ENCODE measurements around the gene AK9.
A peak's percentile ranks its signal among the peaks of the same experiment; 100 is the strongest.

Gene AK9

DNA sequence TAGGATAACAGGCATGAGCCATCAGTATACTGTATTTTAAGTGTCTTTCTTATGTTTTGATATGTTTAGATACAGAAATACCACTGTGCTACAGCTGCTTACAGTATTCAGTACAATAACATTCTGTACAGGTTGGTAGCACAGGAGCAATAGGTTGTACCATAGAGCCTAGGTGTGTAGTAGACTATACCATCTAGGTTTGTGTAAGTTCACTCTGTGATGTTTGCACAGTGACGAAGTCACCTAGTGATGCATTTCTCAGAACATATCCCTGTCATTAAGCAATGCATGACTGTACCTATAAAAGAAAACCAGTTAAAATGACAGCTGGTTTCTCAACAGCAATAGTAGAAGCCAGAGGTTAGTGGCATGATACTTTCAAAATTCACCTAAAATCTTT lies 204.9 kb downstream of the AK9 start:
- in situ Hi-C loops (cut with MboI; ENCODE audit: low sequenced_read_pairs): no loop called here
- Histone ChIP-seq H3K4me3 (no peak overlapping the region), H3K27me3 (ENCODE audit: low read depth) (no peaks in the 10 kb centered on the region)

DNA sequence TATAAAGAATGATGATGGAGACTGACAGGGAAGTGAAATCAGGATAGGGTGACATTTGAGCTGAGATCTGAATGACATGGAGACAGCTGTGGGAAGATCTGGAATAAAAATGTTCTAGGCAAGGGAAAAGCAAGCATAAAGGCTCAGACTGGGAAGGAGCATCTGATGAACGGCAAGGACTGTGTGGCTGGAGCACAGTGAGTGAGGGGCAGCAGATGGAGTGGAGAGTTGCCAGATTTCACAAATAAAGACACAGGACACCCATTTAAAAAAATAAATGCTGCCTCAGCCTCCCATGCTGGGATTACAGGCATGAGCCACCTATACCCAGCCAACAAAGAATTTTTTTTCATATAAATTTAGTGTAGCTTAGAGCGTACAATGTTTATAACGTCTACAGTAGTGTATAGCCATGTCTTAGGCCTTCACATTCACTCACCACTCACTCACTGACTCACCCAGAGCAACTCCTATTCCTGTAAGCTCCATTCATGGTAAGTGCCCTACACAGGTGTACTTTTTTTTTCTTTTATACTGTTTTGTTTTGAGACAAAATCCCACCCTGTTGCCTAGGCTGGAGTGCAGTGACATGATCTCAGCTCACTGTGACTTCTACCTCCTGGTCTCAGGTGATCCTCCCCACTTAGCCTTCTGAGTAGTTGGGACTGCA lies 205.6 kb downstream of the AK9 start:
- Histone ChIP-seq H3K4me3 (no peak overlapping the region), H3K4me1 (peaks cover 20% of the 10 kb centered on the region), H3K9me3 (no peaks in the 10 kb centered on the region), H3K27me3 (ENCODE audit: low read depth) (no peaks in the 10 kb centered on the region), H3K36me3 (replicated peaks) (peaks cover 21% of the 10 kb centered on the region)
- DNase-seq (ENCODE audit: low spot score in 2 of 2): no peak
- in situ Hi-C loops (cut with MboI; ENCODE audit: low sequenced_read_pairs): no loop called here

More for the DNA sequence above, 204.9 kb downstream of the AK9 start:
- no peak for DNase-seq (ENCODE audit: low spot score in 2 of 2)
- Histone ChIP-seq H3K36me3 (replicated peaks) (peaks cover 14% of the 10 kb centered on the region), H3K4me1 (peaks cover 13% of the 10 kb centered on the region), H3K9me3 (no peaks in the 10 kb centered on the region)

DNA sequence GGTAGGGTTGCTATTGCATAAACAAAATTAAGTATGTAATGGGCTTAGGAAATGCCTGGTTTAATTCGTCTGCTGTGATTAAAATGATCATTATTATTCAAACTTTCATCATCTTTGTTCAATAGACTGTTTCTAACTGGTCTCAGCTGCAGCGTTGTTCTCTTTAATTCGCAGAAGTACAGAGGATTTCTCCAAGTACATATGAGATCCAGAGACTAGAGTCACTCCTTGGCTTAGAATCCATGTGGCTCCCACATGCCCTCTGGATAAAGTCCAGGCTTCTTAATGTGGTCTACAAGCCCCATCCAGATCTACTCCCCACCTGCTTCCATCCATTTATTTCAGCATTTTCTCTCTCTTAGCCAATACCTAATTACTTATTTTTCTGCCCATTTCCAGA lies 206.9 kb downstream of the AK9 start:
- Histone ChIP-seq H3K36me3 (replicated peaks) (peaks cover 31% of the 10 kb centered on the region), H3K4me1 (peaks cover 30% of the 10 kb centered on the region), H3K9me3 (no peaks in the 10 kb centered on the region), H3K27me3 (ENCODE audit: low read depth) (no peaks in the 10 kb centered on the region), H3K4me3 (no peak overlapping the region)
- no peak for DNase-seq (ENCODE audit: low spot score in 2 of 2)
- in situ Hi-C loops (cut with MboI; ENCODE audit: low sequenced_read_pairs): no loop called here

DNA sequence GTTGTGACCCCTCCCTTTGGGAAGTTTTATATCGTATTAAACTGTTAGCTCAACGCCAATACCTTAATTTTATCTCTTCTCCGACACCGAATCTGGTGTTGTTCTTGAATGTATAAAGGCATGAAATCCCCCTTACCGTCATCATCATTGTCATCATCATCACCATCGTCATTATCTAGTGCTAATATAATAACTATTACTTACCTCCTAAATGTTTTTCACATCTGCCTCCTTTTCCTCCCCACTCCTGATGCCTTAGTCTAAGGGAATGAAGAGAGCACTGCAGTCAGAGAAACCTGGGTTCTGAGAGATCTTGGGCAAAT lies 207.3 kb downstream of the AK9 start:
- peaks cover 34% of the 10 kb centered on the region for H3K36me3 ChIP-seq (replicated peaks)
- no peaks in the 10 kb centered on the region for H3K9me3 ChIP-seq
- peak overlapping the region; percentile 28 for H3K4me3 ChIP-seq
- no peak for DNase-seq (ENCODE audit: low spot score in 2 of 2)
- peaks cover 35% of the 10 kb centered on the region for H3K4me1 ChIP-seq
- in situ Hi-C loops (cut with MboI; ENCODE audit: low sequenced_read_pairs): no loop called here
- H3K27me3 ChIP-seq (ENCODE audit: low read depth): no peaks in the 10 kb centered on the region

DNA sequence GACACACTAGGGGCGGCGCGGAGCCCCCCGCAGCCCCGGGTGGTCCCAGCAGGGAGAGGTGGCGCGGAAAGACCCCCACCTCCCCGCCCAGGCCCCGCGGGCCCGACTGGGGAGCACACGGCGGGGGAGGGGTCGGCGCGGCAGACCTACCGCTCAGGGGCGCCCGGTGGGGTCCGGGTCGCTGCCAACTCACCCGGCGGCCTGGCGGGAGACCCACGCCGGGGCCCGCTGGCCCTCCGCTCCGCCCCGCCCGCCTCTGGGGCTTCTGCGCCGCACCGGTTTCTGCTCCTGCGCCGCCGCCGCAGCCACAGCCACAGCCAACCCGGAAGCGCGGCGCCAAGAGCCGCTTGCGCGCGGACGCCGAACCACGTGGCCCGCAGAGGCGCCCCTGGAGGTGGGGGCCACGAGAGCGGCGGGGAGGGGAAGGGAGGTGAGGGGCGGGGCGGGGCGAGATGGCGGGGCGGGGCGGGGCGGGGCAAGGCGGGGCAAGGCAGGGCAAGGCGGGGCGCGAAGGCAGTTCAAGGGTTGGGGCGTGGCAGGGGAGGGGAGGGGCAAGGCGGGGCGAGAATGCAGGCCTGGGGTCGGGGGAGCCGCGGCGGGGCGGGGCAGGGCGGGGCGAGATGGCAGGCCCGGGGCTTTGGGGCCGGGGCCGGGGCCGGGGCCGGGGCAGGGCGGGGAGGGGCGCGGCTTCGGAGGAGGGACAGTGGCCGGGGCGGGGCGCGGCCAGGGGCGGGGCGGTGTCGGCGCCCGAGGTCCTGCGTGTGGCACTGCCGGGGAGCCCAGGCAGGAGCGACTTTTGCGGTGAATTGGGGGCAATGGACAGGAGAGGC lies 207.9 kb downstream of the AK9 start, which contains the start of gene ZBTB24:
ZBTB24 (minus strand) TSS at position 315 of the 830 bp plus-strand sequence. CDS start 1,193 bp downstream, outside the sequence.
- peaks cover 34% of the 10 kb centered on the region for H3K36me3 ChIP-seq (replicated peaks)
- no peaks in the 10 kb centered on the region for H3K9me3 ChIP-seq
- in situ Hi-C loops (cut with MboI; ENCODE audit: low sequenced_read_pairs): no loop called here
- peaks cover 40% of the 10 kb centered on the region for H3K4me1 ChIP-seq
- H3K4me3 ChIP-seq: peak within 1 kb of the TSS; percentile 67
- no peaks in the 10 kb centered on the region for H3K27me3 ChIP-seq (ENCODE audit: low read depth)
- peak; percentile 79 to 97 for DNase-seq (ENCODE audit: low spot score in 2 of 2)

DNA sequence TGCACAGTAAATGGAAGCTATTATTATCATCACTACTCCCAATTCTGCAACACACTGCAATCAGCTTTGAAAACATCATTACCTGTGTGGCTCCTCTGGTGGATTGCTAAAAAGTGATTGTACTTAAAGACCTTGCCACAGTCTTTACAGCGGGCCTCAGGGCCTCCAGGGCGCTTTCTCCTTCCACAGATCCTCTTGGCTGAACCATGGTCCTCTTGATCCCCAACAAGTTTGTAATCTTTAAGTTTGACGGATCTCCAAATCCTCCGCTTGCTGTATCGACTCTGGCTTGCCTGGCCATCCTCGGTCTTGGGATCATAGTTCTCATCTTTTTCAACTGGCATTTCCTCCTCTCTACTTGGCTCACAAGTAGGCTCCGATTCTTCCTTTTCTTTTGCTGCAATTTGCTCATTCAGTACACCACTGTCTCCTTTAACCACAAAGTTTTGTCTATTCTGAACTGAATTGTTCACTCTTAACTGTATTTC lies 210.0 kb downstream of the AK9 start:
- H3K4me1 ChIP-seq: peaks cover 47% of the 10 kb centered on the region
- H3K27me3 ChIP-seq (ENCODE audit: low read depth): no peaks in the 10 kb centered on the region
- H3K36me3 ChIP-seq (replicated peaks): peaks cover 48% of the 10 kb centered on the region
- H3K4me3 ChIP-seq: no peak overlapping the region
- no peaks in the 10 kb centered on the region for H3K9me3 ChIP-seq
- in situ Hi-C loops (cut with MboI; ENCODE audit: low sequenced_read_pairs): no loop called here
- no peak for DNase-seq (ENCODE audit: low spot score in 2 of 2)

DNA sequence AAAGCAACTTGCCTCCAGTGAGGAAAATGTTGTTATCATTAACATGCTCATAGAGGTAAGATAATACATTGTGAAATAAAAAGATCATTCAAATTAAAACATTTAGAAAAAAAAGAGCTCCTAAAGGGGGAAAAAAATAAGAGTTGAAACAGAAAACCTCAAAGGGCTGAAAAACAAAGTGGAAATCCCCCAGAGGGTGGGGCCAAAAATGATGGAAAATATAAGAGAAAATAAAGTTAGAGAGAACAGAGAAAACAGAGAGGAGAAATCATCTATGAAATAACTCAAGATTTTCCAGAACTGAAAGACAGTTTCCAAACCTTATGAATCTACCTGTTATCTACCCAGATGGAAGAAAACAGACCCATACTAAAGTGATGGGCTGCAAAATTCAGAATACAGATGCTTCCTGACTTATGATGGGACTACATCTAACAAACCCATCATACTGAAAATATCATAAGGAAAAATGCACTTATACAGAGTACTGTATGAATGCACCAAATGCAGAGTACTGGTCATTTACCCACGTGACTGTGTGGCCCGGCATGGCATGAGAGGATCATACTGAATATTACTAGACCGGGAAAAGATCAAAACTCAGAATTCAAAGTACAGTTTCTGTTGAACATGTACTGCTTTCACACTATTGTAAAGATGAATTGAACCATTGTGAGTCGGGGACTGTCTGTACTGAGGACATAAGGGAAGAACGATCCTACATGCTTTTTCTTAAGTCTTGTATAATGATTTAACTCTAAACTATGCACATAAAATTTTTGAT lies 212.0 kb downstream of the AK9 start:
- in situ Hi-C loops (cut with MboI; ENCODE audit: low sequenced_read_pairs): no loop called here
- DNase-seq (ENCODE audit: low spot score in 2 of 2): no peak
- H3K4me3 ChIP-seq: peak overlapping the region; percentile 6; the same call in 1 of the 2 replicates
- H3K27me3 ChIP-seq (ENCODE audit: low read depth): no peaks in the 10 kb centered on the region
- no peaks in the 10 kb centered on the region for H3K9me3 ChIP-seq
- H3K4me1 ChIP-seq: peaks cover 46% of the 10 kb centered on the region
- H3K36me3 ChIP-seq (replicated peaks): peaks cover 64% of the 10 kb centered on the region

DNA sequence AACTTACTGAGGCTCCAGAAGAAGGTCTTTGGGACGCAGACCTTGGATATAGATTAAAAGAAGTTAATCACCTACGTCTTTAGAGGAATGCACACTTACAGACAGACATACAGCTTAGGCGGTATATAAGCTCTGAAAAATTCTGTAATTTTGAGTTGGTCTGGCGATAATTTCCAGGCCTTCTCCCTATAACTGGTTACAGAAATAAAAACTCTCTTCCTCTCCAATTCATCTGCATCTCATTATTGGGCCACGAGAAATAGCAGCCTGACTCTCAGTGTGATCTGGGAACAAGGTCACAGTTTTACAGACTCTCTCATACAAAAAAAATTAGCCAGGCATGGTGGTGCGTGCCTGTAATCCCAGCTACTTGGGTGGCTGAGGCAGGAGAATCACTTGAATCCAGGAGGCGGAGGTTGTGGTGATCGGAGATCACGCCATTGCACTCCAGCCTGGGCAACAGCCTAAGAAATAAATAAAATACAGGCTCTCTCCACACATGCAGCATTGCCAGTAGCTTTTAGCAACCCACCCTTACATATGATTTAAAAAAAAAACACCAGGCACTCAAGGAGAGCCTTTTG lies 212.7 kb downstream of the AK9 start:
- in situ Hi-C loops (cut with MboI; ENCODE audit: low sequenced_read_pairs): no loop called here
- H3K9me3 ChIP-seq: no peaks in the 10 kb centered on the region
- no peak for DNase-seq (ENCODE audit: low spot score in 2 of 2)
- peaks cover 43% of the 10 kb centered on the region for H3K4me1 ChIP-seq
- no peaks in the 10 kb centered on the region for H3K27me3 ChIP-seq (ENCODE audit: low read depth)
- peaks cover 67% of the 10 kb centered on the region for H3K36me3 ChIP-seq (replicated peaks)
- no peak overlapping the region for H3K4me3 ChIP-seq

DNA sequence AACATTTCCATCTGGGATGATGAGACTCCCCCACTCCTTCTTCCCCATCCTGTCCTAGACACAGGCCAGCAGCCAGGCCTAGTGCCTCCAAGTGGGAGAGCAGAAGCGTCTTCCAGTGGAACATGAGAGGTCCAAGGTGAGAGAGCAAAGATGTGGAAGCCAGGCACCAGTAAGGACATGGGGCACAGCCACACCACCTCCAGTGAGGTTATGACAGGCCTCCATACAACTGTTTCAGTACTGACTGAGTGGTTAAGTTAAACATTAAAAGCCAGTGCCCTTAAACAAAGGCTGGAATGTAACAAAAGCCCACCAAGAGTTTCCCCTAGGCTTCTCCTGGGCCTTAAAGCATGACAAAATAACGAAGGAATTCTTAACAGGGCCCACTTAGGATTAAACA lies 213.3 kb downstream of the AK9 start:
- DNase-seq (ENCODE audit: low spot score in 2 of 2): no peak
- Histone ChIP-seq H3K4me3 (no peak overlapping the region), H3K9me3 (no peaks in the 10 kb centered on the region), H3K4me1 (peaks cover 43% of the 10 kb centered on the region), H3K36me3 (replicated peaks) (peaks cover 72% of the 10 kb centered on the region), H3K27me3 (ENCODE audit: low read depth) (no peaks in the 10 kb centered on the region)
- in situ Hi-C loops (cut with MboI; ENCODE audit: low sequenced_read_pairs): no loop called here

DNA sequence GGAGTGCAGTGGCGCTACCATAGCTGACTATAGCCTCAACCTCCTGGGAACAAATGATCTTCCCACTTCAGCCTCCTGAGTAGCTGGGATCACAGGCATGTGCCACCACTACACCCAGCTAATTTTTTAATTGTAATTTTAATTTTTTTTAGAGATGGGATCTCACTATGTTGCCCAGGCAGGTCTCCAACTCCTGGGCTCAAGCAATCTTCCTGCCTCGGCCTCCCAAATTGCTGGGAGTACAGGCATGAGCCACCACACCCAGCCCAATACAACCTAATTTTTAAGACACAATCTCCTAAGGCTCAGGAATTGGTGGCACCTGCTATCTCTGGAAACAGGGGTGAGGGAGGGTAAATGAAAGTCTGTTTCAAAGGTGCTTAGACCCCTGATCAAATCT lies 213.8 kb downstream of the AK9 start:
- Histone ChIP-seq H3K9me3 (no peaks in the 10 kb centered on the region), H3K27me3 (ENCODE audit: low read depth) (no peaks in the 10 kb centered on the region), H3K4me3 (no peak overlapping the region), H3K36me3 (replicated peaks) (peaks cover 75% of the 10 kb centered on the region), H3K4me1 (peaks cover 43% of the 10 kb centered on the region)
- DNase-seq (ENCODE audit: low spot score in 2 of 2): no peak
- in situ Hi-C loops (cut with MboI; ENCODE audit: low sequenced_read_pairs): no loop called here

DNA sequence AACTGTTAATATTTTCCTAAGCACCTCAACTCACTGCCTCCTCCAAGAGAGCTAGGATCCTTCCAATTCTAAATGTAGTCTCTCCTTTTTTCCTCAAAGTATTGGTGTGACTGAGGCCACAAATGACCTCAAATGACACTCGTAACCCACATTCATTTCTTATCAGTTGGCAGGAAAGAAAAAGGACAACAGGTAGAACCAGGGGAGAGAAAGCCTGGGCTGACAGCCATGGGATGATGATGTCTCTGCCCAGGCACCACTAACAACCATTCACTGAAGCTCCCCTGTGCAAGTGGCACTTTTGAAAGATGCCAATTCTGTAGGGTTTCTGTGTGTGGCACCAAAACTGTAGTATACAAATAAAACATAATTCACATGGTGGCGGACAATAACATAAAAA lies 215.4 kb downstream of the AK9 start:
- DNase-seq (ENCODE audit: low spot score in 2 of 2): no peak
- in situ Hi-C loops (cut with MboI; ENCODE audit: low sequenced_read_pairs): no loop called here
- peaks cover 30% of the 10 kb centered on the region for H3K4me1 ChIP-seq
- H3K9me3 ChIP-seq: no peaks in the 10 kb centered on the region
- no peaks in the 10 kb centered on the region for H3K27me3 ChIP-seq (ENCODE audit: low read depth)
- no peak overlapping the region for H3K4me3 ChIP-seq
- H3K36me3 ChIP-seq (replicated peaks): peaks cover 76% of the 10 kb centered on the region

DNA sequence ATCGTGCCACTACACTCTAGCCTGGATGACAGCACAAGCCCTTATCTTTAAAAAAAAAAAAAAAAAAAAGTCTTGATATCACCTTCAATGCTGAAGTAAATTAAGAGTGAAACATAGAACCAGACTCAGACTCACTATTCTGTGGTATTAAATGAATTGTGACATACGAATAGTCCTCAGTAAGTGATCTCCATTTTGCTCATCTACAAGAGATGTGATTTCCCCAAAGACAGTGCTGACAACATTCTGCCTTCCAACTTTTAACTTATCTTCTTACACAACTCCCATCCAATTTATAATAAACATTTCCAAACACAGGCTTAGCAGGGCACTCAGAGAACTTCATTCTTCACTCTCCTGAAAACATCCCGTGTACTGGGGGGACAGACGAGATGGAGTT lies 216.0 kb downstream of the AK9 start:
- H3K4me1 ChIP-seq: peaks cover 23% of the 10 kb centered on the region
- H3K9me3 ChIP-seq: no peaks in the 10 kb centered on the region
- in situ Hi-C loops (cut with MboI; ENCODE audit: low sequenced_read_pairs): no loop called here
- H3K36me3 ChIP-seq (replicated peaks): peaks cover 76% of the 10 kb centered on the region
- no peak overlapping the region for H3K4me3 ChIP-seq
- no peaks in the 10 kb centered on the region for H3K27me3 ChIP-seq (ENCODE audit: low read depth)
- no peak for DNase-seq (ENCODE audit: low spot score in 2 of 2)

DNA sequence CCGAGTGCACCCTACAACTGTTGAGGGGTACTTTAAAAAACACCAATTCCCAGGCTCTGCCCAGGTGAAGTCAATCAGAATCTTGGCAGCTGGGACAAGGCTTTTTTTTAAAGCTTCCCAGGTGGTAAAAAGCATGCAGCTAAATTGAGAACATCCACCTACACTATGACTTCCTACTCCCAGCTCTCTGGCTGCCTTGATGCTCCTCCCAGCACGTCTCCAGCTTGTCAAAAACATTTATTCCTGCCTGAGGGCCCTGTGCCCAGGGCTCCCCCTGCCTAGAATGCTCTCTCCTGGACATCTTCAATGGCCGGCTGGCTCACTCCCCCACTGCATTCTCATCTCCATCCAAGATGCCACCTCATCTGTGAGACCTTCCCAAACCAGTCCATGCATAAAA lies 217.9 kb downstream of the AK9 start:
- peaks cover 81% of the 10 kb centered on the region for H3K36me3 ChIP-seq (replicated peaks)
- H3K9me3 ChIP-seq: no peaks in the 10 kb centered on the region
- no peaks in the 10 kb centered on the region for H3K27me3 ChIP-seq (ENCODE audit: low read depth)
- in situ Hi-C loops (cut with MboI; ENCODE audit: low sequenced_read_pairs): no loop called here
- no peak for DNase-seq (ENCODE audit: low spot score in 2 of 2)
- peaks cover 7% of the 10 kb centered on the region for H3K4me1 ChIP-seq
- H3K4me3 ChIP-seq: no peak overlapping the region

Measured in HAP-1 (cell line).